ENCODE measurements around the gene CDC37L1.

Gene CDC37L1

GRCh38 chr9:4689687-4690104 lies 10.3 kb downstream of the CDC37L1 start:
- Histone ChIP-seq H2AFZ (ENCODE audit: low read depth, low read length, severe bottlenecking) (no peak overlapping the region), H3K27ac (ENCODE audit: low read depth, low read length) (no peak overlapping the region), H3K79me2 (ENCODE audit: insufficient read depth, low read length) (peaks cover 21% of the 10 kb centered on the region; the same call in 1 of the 2 replicates), H3F3A (ENCODE audit: insufficient read depth) (peaks cover 4% of the 10 kb centered on the region), H3K4me2 (ENCODE audit: low read depth, low read length, poor library complexity, severe bottlenecking) (no peak overlapping the region), H3K9ac (ENCODE audit: low read length) (no peak overlapping the region), H3K9me2 (replicated peaks; ENCODE audit: insufficient read depth, low read length) (no peaks in the 10 kb centered on the region), H3K27me3 (ENCODE audit: low read length) (no peaks in the 10 kb centered on the region), H3K4me3 (ENCODE audit: insufficient read depth, low read length, poor library complexity, severe bottlenecking) (no peak overlapping the region), H4K20me1 (ENCODE audit: low read depth, low read length) (no peaks in the 10 kb centered on the region), H3K36me3 (ENCODE audit: low read length) (peaks cover 41% of the 10 kb centered on the region), H3K9me3 (ENCODE audit: insufficient read depth, low read length) (no peaks in the 10 kb centered on the region)
- no peak for TF ChIP-seq EZH2phosphoT487 (conservative IDR thresholded peaks at IDR 0.05; ENCODE audit: low read length)
- TF ChIP-seq, protein P1, sequence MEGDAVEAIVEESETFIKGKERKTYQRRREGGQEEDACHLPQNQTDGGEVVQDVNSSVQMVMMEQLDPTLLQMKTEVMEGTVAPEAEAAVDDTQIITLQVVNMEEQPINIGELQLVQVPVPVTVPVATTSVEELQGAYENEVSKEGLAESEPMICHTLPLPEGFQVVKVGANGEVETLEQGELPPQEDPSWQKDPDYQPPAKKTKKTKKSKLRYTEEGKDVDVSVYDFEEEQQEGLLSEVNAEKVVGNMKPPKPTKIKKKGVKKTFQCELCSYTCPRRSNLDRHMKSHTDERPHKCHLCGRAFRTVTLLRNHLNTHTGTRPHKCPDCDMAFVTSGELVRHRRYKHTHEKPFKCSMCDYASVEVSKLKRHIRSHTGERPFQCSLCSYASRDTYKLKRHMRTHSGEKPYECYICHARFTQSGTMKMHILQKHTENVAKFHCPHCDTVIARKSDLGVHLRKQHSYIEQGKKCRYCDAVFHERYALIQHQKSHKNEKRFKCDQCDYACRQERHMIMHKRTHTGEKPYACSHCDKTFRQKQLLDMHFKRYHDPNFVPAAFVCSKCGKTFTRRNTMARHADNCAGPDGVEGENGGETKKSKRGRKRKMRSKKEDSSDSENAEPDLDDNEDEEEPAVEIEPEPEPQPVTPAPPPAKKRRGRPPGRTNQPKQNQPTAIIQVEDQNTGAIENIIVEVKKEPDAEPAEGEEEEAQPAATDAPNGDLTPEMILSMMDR (IDR thresholded peaks at IDR 0.05; ENCODE audit: insufficient read depth, low read length, poor library complexity, severe bottlenecking): no peak

- H3K27me3 ChIP-seq (ENCODE audit: low read length): no peaks in the 10 kb centered on the region
- H3K9me3 ChIP-seq (ENCODE audit: insufficient read depth, low read length): no peaks in the 10 kb centered on the region
- H4K20me1 ChIP-seq (ENCODE audit: low read depth, low read length): no peaks in the 10 kb centered on the region
- H2AFZ ChIP-seq (ENCODE audit: low read depth, low read length, severe bottlenecking): no peak overlapping the region
- H3K27ac ChIP-seq (ENCODE audit: low read depth, low read length): no peak overlapping the region
- H3K79me2 ChIP-seq (ENCODE audit: insufficient read depth, low read length): peaks cover 22% of the 10 kb centered on the region
- H3F3A ChIP-seq (ENCODE audit: insufficient read depth): peaks cover 4% of the 10 kb centered on the region
- H3K9ac ChIP-seq (ENCODE audit: low read length): no peak overlapping the region
- no peaks in the 10 kb centered on the region for H3K9me2 ChIP-seq (replicated peaks; ENCODE audit: insufficient read depth, low read length)
- H3K4me2 ChIP-seq (ENCODE audit: low read depth, low read length, poor library complexity, severe bottlenecking): no peak overlapping the region
- no peak overlapping the region for H3K4me3 ChIP-seq (ENCODE audit: insufficient read depth, low read length, poor library complexity, severe bottlenecking)
- peaks cover 37% of the 10 kb centered on the region for H3K36me3 ChIP-seq (ENCODE audit: low read length)
- no peak for TF ChIP-seq EZH2phosphoT487 (conservative IDR thresholded peaks at IDR 0.05; ENCODE audit: low read length)
- TF ChIP-seq, protein P1 (IDR thresholded peaks at IDR 0.05; ENCODE audit: insufficient read depth, low read length, poor library complexity, severe bottlenecking): no peak
Observed at GRCh38 chr9:4690144-4690543, 10.8 kb downstream of the CDC37L1 start.

DNA sequence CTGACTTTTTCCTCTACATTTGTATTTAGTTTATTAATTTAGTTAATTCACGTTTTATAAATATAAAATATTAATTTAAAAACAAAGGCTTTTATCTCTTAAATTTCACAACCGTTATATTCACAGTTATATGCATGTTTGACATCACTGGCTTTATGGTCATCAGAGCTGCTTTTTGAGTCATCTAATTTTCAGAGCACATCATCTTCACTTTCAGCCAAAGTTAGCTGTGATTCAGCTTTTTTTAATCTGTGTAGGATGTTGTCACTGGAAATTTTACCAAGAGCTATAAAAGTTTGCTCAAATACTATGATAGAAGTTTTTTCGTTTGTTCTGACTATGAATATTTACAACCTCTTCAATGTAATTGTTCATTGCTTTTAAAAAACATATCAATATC lies 12.4 kb downstream of the CDC37L1 start:
- peaks cover 29% of the 10 kb centered on the region for H3K36me3 ChIP-seq (ENCODE audit: low read length)
- no peak overlapping the region for H3K4me3 ChIP-seq (ENCODE audit: insufficient read depth, low read length, poor library complexity, severe bottlenecking)
- no peaks in the 10 kb centered on the region for H4K20me1 ChIP-seq (ENCODE audit: low read depth, low read length)
- H3K27me3 ChIP-seq (ENCODE audit: low read length): no peaks in the 10 kb centered on the region
- H3K27ac ChIP-seq (ENCODE audit: low read depth, low read length): no peak overlapping the region
- no peak overlapping the region for H2AFZ ChIP-seq (ENCODE audit: low read depth, low read length, severe bottlenecking)
- no peak overlapping the region for H3K9ac ChIP-seq (ENCODE audit: low read length)
- H3K9me3 ChIP-seq (ENCODE audit: insufficient read depth, low read length): no peaks in the 10 kb centered on the region
- H3K9me2 ChIP-seq (replicated peaks; ENCODE audit: insufficient read depth, low read length): no peaks in the 10 kb centered on the region
- H3F3A ChIP-seq (ENCODE audit: insufficient read depth): no peaks in the 10 kb centered on the region; the same call in 1 of the 2 replicates
- no peak for TF ChIP-seq EZH2phosphoT487 (conservative IDR thresholded peaks at IDR 0.05; ENCODE audit: low read length)
- TF ChIP-seq, protein P1 (IDR thresholded peaks at IDR 0.05; ENCODE audit: insufficient read depth, low read length, poor library complexity, severe bottlenecking): no peak
- no peak overlapping the region for H3K4me2 ChIP-seq (ENCODE audit: low read depth, low read length, poor library complexity, severe bottlenecking)
- peaks cover 26% of the 10 kb centered on the region for H3K79me2 ChIP-seq (ENCODE audit: insufficient read depth, low read length)
